Activated gamma-delta T cell treated with Interleukin-2 at 50 U/mL for 16 hours (primary cell): ENCODE measurements around the gene SLC17A9.

ENCODE experiments used
- DNase-seq: peaks from one replicate; pipeline ENCODE4 v3.0.0-alpha.2; 2020

The SLC17A9 gene

GRCh38 chr20:62983210-62983609, 30.7 kb downstream of the SLC17A9 start:
- DNase-seq = no peak

GRCh38 chr20:62984666-62985443, 32.3 kb downstream of the SLC17A9 start:
- DNase-seq = no peak

- no peak for DNase-seq
These were observed 32.9 kb downstream of the SLC17A9 start for GRCh38 chr20:62985444-62985778.

- no peak for DNase-seq
These were observed 33.8 kb downstream of the SLC17A9 start for GRCh38 chr20:62986257-62986800.

GRCh38 chr20:62987114-62987513, 34.6 kb downstream of the SLC17A9 start:
- DNase-seq = no peak

GRCh38 chr20:62989201-62989601, 36.7 kb downstream of the SLC17A9 start:
- DNase-seq = no peak

- no peak for DNase-seq
These were observed 37.9 kb downstream of the SLC17A9 start for GRCh38 chr20:62990306-62990825.

- DNase-seq = no peak
These were observed 38.8 kb downstream of the SLC17A9 start for GRCh38 chr20:62991196-62991807.

GRCh38 chr20:62991863-62992262, 39.4 kb downstream of the SLC17A9 start:
- no peak for DNase-seq

GRCh38 chr20:62993856-62994494, 41.5 kb downstream of the SLC17A9 start:
- DNase-seq = no peak

- DNase-seq = no peak
These were observed 42.4 kb downstream of the SLC17A9 start for GRCh38 chr20:62994869-62995281.

- DNase-seq = no peak
These were observed 43.0 kb downstream of the SLC17A9 start for GRCh38 chr20:62995481-62995880.

- DNase-seq = no peak
These were observed 43.5 kb downstream of the SLC17A9 start for GRCh38 chr20:62995898-62996595.

- DNase-seq = no peak
These were observed 44.1 kb downstream of the SLC17A9 start for GRCh38 chr20:62996596-62996982.

GRCh38 chr20:62997417-62998035, 45.0 kb downstream of the SLC17A9 start:
- DNase-seq = no peak

GRCh38 chr20:62998449-62998848, 45.9 kb downstream of the SLC17A9 start:
- DNase-seq = no peak

- no peak for DNase-seq
These were observed 47.1 kb downstream of the SLC17A9 start for GRCh38 chr20:62999580-62999979.

GRCh38 chr20:63000036-63000435, 47.5 kb downstream of the SLC17A9 start:
- DNase-seq = no peak

- DNase-seq = no peak
These were observed 48.4 kb downstream of the SLC17A9 start for GRCh38 chr20:63000958-63001357.

- DNase-seq = no peak
These were observed 50.0 kb downstream of the SLC17A9 start for GRCh38 chr20:63002511-63002910.

- no peak for DNase-seq
These were observed 51.0 kb downstream of the SLC17A9 start for GRCh38 chr20:63003546-63003945.

- no peak for DNase-seq
These were observed 52.3 kb downstream of the SLC17A9 start for GRCh38 chr20:63004607-63005364.
